Tibial nerve (tissue), 3 donors: Measurements from ENCODE around the gene MOB3A.

ENCODE experiments used
- POLR2A ChIP-seq, 2 donors: fragments of 450-650 bp; IDR thresholded peaks; one replicate each; pipeline ENCODE4 v1.6.1; 2017; ENCODE audit warnings: antibody characterized with exemption in 2 of 2, mild to moderate bottlenecking in 2 of 2, moderate library complexity in 2 of 2
- TF ChIP-seq, protein P1 (sequence below), 5 experiments: fragments of 200-600 bp in 3 of 5; fragments of 450-650 bp in 2 of 5; sonication (generic) in 3 of 5; IDR thresholded peaks; one replicate each; pipeline ENCODE4 v1.5.1; 2016 to 2019; ENCODE audit warnings: antibody characterized with exemption in 5 of 5, mild to moderate bottlenecking in 3 of 5, moderate library complexity in 2 of 5

DNA sequence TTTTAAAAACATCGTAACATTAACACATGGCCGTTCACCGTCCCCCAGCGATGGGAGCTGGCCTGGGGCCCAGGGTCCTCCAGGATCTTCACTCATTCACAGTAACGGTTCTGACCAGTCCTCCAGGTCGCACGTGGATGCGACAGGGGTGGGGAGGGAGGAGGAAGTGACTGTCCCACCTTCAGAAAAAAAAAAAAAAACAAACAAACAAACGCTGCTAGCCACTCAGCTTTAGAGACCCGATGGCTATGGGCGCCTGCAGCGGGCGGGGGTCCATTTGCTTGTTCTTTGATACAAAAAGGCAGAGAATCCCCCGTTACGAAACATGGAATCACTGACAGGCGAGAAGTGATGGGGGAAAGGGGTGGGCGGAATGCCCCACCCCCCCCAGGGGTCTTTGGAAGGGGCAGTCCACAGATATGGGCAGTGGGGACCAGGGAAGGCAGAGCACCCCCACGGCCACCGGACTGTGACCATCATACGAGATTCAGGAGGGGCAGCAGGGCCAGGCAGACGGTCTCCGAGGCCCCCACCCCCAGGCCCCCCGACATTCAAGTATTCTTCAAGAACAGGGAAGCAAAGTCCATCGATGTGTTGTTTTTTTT, 58.4 kb downstream of the MOB3A start:
- TF ChIP-seq, protein P1, sequence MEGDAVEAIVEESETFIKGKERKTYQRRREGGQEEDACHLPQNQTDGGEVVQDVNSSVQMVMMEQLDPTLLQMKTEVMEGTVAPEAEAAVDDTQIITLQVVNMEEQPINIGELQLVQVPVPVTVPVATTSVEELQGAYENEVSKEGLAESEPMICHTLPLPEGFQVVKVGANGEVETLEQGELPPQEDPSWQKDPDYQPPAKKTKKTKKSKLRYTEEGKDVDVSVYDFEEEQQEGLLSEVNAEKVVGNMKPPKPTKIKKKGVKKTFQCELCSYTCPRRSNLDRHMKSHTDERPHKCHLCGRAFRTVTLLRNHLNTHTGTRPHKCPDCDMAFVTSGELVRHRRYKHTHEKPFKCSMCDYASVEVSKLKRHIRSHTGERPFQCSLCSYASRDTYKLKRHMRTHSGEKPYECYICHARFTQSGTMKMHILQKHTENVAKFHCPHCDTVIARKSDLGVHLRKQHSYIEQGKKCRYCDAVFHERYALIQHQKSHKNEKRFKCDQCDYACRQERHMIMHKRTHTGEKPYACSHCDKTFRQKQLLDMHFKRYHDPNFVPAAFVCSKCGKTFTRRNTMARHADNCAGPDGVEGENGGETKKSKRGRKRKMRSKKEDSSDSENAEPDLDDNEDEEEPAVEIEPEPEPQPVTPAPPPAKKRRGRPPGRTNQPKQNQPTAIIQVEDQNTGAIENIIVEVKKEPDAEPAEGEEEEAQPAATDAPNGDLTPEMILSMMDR (IDR thresholded peaks at IDR 0.05) = no peak
- TF ChIP-seq POLR2A (IDR thresholded peaks at IDR 0.05) = no peak
